ENCODE measurements around the gene TAX1BP3. TPM values are rescaled to one million over a fixed set of nuclear protein-coding genes. Genes with fewer than 3 reads are reported as not detected.

The TAX1BP3 gene
- total RNA-seq, 1 experiment from 2014 or later = 147 TPM

DNA sequence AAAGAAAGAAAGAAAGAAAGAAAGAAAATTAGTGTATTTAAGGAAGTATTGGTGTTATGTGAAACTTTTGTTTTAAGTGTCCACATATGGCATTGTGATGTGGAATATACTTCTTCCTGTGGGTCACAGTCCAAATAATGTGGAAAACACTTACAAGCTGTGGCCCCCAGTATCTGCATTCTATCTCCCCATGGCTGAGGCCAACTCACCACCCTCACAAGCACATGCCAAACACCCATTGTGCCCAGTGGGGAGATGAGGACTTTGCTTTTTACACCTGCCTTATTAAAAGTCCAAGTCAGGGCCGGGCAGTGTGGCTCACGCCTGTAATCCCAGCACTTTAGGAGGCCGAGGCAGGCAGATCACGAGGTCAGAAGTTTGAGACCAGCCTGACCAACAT is 31.6 kb upstream of the TAX1BP3 start:
- Mint-ChIP-seq H3K36me3 (ENCODE audit: insufficient read depth, unreplicated experiment) (peaks cover 4% of the 10 kb centered on the region), H3K4me1 (ENCODE audit: insufficient read depth, unreplicated experiment) (no peaks in the 10 kb centered on the region), H3K9me3 (ENCODE audit: unreplicated experiment) (peaks cover 7% of the 10 kb centered on the region), H3K4me3 (ENCODE audit: unreplicated experiment) (no peak overlapping the region), H3K27me3 (ENCODE audit: insufficient read depth, unreplicated experiment) (no peaks in the 10 kb centered on the region), H3K27ac (ENCODE audit: low read depth, unreplicated experiment) (no peak overlapping the region)
- intact Hi-C loops (cut with micrococcal nuclease) = no loop called here
- TF ChIP-seq, protein P1, sequence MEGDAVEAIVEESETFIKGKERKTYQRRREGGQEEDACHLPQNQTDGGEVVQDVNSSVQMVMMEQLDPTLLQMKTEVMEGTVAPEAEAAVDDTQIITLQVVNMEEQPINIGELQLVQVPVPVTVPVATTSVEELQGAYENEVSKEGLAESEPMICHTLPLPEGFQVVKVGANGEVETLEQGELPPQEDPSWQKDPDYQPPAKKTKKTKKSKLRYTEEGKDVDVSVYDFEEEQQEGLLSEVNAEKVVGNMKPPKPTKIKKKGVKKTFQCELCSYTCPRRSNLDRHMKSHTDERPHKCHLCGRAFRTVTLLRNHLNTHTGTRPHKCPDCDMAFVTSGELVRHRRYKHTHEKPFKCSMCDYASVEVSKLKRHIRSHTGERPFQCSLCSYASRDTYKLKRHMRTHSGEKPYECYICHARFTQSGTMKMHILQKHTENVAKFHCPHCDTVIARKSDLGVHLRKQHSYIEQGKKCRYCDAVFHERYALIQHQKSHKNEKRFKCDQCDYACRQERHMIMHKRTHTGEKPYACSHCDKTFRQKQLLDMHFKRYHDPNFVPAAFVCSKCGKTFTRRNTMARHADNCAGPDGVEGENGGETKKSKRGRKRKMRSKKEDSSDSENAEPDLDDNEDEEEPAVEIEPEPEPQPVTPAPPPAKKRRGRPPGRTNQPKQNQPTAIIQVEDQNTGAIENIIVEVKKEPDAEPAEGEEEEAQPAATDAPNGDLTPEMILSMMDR (IDR thresholded peaks at IDR 0.05; ENCODE audit: unreplicated experiment) = no peak
- DNase-seq (ENCODE audit: unreplicated experiment) = no peak
- ChIA-PET POLR2A (no interaction called here), CTCF (interaction anchor here (0.7 kb wide), 1 partner anchor 35 kb away, joined by 3 read pairs; no protein-coding TSS in a partner anchor)
- no TSS peak for BruUV-seq (replicated peaks)

GRCh38 chr17:3698139-3698538 is 29.8 kb upstream of the TAX1BP3 start:
- Mint-ChIP-seq H3K36me3 (ENCODE audit: insufficient read depth, unreplicated experiment) (peaks cover 4% of the 10 kb centered on the region), H3K27ac (ENCODE audit: low read depth, unreplicated experiment) (no peak overlapping the region), H3K4me3 (ENCODE audit: unreplicated experiment) (no peak overlapping the region), H3K27me3 (ENCODE audit: insufficient read depth, unreplicated experiment) (no peaks in the 10 kb centered on the region), H3K9me3 (ENCODE audit: unreplicated experiment) (peaks cover 7% of the 10 kb centered on the region), H3K4me1 (ENCODE audit: insufficient read depth, unreplicated experiment) (no peaks in the 10 kb centered on the region)
- no TSS peak for BruUV-seq (replicated peaks)
- no peak for DNase-seq (ENCODE audit: unreplicated experiment)
- intact Hi-C loops (cut with micrococcal nuclease) = no loop called here
- TF ChIP-seq, protein P1 (IDR thresholded peaks at IDR 0.05; ENCODE audit: unreplicated experiment) = no peak
- ChIA-PET POLR2A (no interaction called here), CTCF (interaction anchor here (1.5 kb wide), 1 partner anchor 25 kb away, joined by 5 read pairs; the partner anchor contains the start of gene HASPIN)

- intact Hi-C loops (cut with micrococcal nuclease) = no loop called here
- TF ChIP-seq, protein P1 (IDR thresholded peaks at IDR 0.05; ENCODE audit: unreplicated experiment) = no peak
- no TSS peak for BruUV-seq (replicated peaks)
- ChIA-PET POLR2A (interaction anchor here (0.7 to 2.2 kb wide), 2 partner anchors 28 to 857 kb away, joined by 3 to 13 read pairs; partner anchors contain the start of gene EMC6), CTCF (interaction anchor here (0.9 kb wide), 1 partner anchor 34 kb away, joined by 5 read pairs; no protein-coding TSS in a partner anchor)
- Mint-ChIP-seq H3K4me3 (ENCODE audit: unreplicated experiment) (no peak overlapping the region), H3K9me3 (ENCODE audit: unreplicated experiment) (peaks cover under 1% of the 10 kb centered on the region), H3K36me3 (ENCODE audit: insufficient read depth, unreplicated experiment) (no peaks in the 10 kb centered on the region), H3K4me1 (ENCODE audit: insufficient read depth, unreplicated experiment) (no peaks in the 10 kb centered on the region), H3K27me3 (ENCODE audit: insufficient read depth, unreplicated experiment) (no peaks in the 10 kb centered on the region), H3K27ac (ENCODE audit: low read depth, unreplicated experiment) (no peak overlapping the region)
- DNase-seq (ENCODE audit: unreplicated experiment) = no peak
Measured at GRCh38 chr17:3697103-3697476, 28.7 kb upstream of the TAX1BP3 start.

GRCh38 chr17:3695723-3696411 is 27.5 kb upstream of the TAX1BP3 start, which contains the start of gene P2RX5:
P2RX5 (minus strand) TSS chr17:3696155; CDS start chr17:3696005, 150 bp downstream.
- no TSS peak for BruUV-seq (replicated peaks)
- intact Hi-C loops (cut with micrococcal nuclease) = no loop called here
- TF ChIP-seq, protein P1 (IDR thresholded peaks at IDR 0.05; ENCODE audit: unreplicated experiment) = no peak
- Mint-ChIP-seq H3K9me3 (ENCODE audit: unreplicated experiment) (no peaks in the 10 kb centered on the region), H3K36me3 (ENCODE audit: insufficient read depth, unreplicated experiment) (no peaks in the 10 kb centered on the region), H3K27ac (ENCODE audit: low read depth, unreplicated experiment) (no peak within 1 kb of the TSS), H3K4me1 (ENCODE audit: insufficient read depth, unreplicated experiment) (no peaks in the 10 kb centered on the region), H3K4me3 (ENCODE audit: unreplicated experiment) (peak within 1 kb of the TSS; percentile 76), H3K27me3 (ENCODE audit: insufficient read depth, unreplicated experiment) (no peaks in the 10 kb centered on the region)
- DNase-seq (ENCODE audit: unreplicated experiment) = peak; percentile 29
- ChIA-PET POLR2A (interaction anchor here (0.6 to 2.2 kb wide), 6 partner anchors 27 to 448 kb away, joined by 3 to 13 read pairs (median 6); partner anchors contain the start of genes EMC6 and HASPIN), CTCF (interaction anchor here (0.6 to 0.9 kb wide), 5 partner anchors 35 to 1573 kb away, joined by 3 to 5 read pairs (median 3); no protein-coding TSS in a partner anchor)

Measured in MCF 10A (cell line).